K562 (cell line): ENCODE measurements around the gene WDR62. TPM values are rescaled to one million over a fixed set of nuclear protein-coding genes. Genes with fewer than 3 reads are reported as not detected.
A peak's percentile ranks its signal among the peaks of the same experiment; 100 is the strongest.

ENCODE experiments used
- BRF1 ChIP-seq: IDR thresholded peaks from 3 replicates; pipeline ENCODE4 v1.6.1; 2011; ENCODE audit warnings: borderline replicate concordance, mild to moderate bottlenecking; ENCODE audit not compliant: insufficient read length; ENCODE audit errors: extremely low read depth
- ERF ChIP-seq: fragments of 450-650 bp; formaldehyde crosslinking; IDR thresholded peaks from 2 replicates; pipeline ENCODE4 v1.4.0; 2020; ENCODE audit warnings: mild to moderate bottlenecking, mixed read lengths
- GTF2B ChIP-seq: IDR thresholded peaks from 2 replicates; pipeline ENCODE4 v1.6.1; 2011; ENCODE audit not compliant: insufficient read length; ENCODE audit errors: extremely low read depth
- L3MBTL2 ChIP-seq: fragments of 450-650 bp; IDR thresholded peaks from 2 replicates; pipeline ENCODE4 v1.6.1; 2016; ENCODE audit warnings: mild to moderate bottlenecking, moderate library complexity
- LCOR ChIP-seq: sonication (generic); formaldehyde crosslinking; IDR thresholded peaks from 2 replicates; pipeline ENCODE4 v1.8.0; 2022; ENCODE audit warnings: mild to moderate bottlenecking, missing genetic modification reagents
- MYBL2 ChIP-seq, 2 experiments: fragments of 450-650 bp in 1 of 2; sonication (generic) in 1 of 2; formaldehyde crosslinking in 1 of 2; IDR thresholded peaks; 2 replicates each; pipeline versions ENCODE4 v1.6.1 to v1.8.1; 2017 to 2022; ENCODE audit warnings: borderline replicate concordance in 1 of 2, inconsistent platforms in 1 of 2, low read depth in 1 of 2, mild to moderate bottlenecking in 1 of 2, missing genetic modification reagents in 1 of 2, moderate library complexity in 1 of 2
- NUFIP1 ChIP-seq: fragments of 450-650 bp; IDR thresholded peaks from 2 replicates; pipeline ENCODE4 v1.6.1; 2018; ENCODE audit not compliant: partially characterized antibody
- PHB ChIP-seq: fragments of 250-450 bp; sonication (Bioruptor Pico); IDR thresholded peaks from 2 replicates; pipeline ENCODE4 v1.5.0; 2021
- POLR2AphosphoS2 ChIP-seq: IDR thresholded peaks from 2 replicates; pipeline ENCODE4 v1.6.1; 2012; ENCODE audit warnings: low read length, improper control_type of control experiment
- PTTG1 ChIP-seq: fragments of 450-650 bp; IDR thresholded peaks from 2 replicates; pipeline ENCODE4 v1.6.1; 2016; ENCODE audit warnings: low read depth, mild to moderate bottlenecking, missing genetic modification characterization, missing compliant biosample characterization
- RCOR1 ChIP-seq, 2 experiments: IDR thresholded peaks; 2 replicates each; pipeline ENCODE4 v1.6.1; 2012; ENCODE audit warnings: low read depth in 2 of 2, low read length in 2 of 2, borderline replicate concordance in 1 of 2, improper control_type of control experiment in 1 of 2
- RNF219 ChIP-seq: fragments of 250-450 bp; sonication (Bioruptor Pico); IDR thresholded peaks from 2 replicates; pipeline ENCODE4 v1.5.0; 2022; ENCODE audit warnings: mild to moderate bottlenecking
- SIN3B ChIP-seq: fragments of 450-650 bp; IDR thresholded peaks from 2 replicates; pipeline ENCODE4 v1.6.1; 2017; ENCODE audit warnings: low read depth, mild to moderate bottlenecking, moderate library complexity
- SIRT6 ChIP-seq: IDR thresholded peaks from one replicate; pipeline ENCODE4 v1.6.1; 2012; ENCODE audit warnings: low read depth, mild to moderate bottlenecking, control low read depth, inconsistent platforms, low read length, moderate library complexity
- TEAD1 ChIP-seq, 2 experiments: fragments of 450-650 bp in 1 of 2; sonication (generic) in 1 of 2; formaldehyde crosslinking; IDR thresholded peaks; 2 replicates each; pipeline versions ENCODE4 v1.4.0 to v1.8.0; 2020 to 2022; ENCODE audit warnings: mild to moderate bottlenecking in 2 of 2, missing genetic modification reagents in 1 of 2
- ZNF583 ChIP-seq: fragments of 250-450 bp; sonication (Bioruptor Pico); IDR thresholded peaks from 2 replicates; pipeline ENCODE4 v1.4.0; 2020
- ZNF740 ChIP-seq, 3 experiments: fragments of 200-800 bp in 1 of 3; sonication (Bioruptor generic) in 1 of 3; sonication (generic) in 1 of 3; formaldehyde crosslinking in 1 of 3; IDR thresholded peaks; 2 replicates each; pipeline versions ENCODE4 v1.6.1 to v1.8.0; 2016 to 2022; ENCODE audit warnings: mild to moderate bottlenecking in 2 of 3, missing compliant biosample characterization in 2 of 3, missing genetic modification characterization in 2 of 3, missing genetic modification reagents in 1 of 3
- polyA plus RNA-seq, 8 experiments: library from polyadenylated mRNA; depleted of rRNA in 4 of 8; stranded (reverse) in 5 of 8; unstranded in 3 of 8; fragments of >200 nt; fragmentation: Nextera tagmentation in 2 of 8; fragmentation: Illumina TruSeq in 1 of 8; extraction: Ambion mirVana in 2 of 8; extraction: Trizol in 1 of 8; gene quantifications; 2 replicates each; pipeline versions ENCODE4 v1.2.1 to v1.2.3, GENCODE V29; 2011 to 2014; ENCODE audit warnings: inconsistent platforms in 1 of 8, missing spikeins in 1 of 8
- total RNA-seq, 7 experiments: library from RNA; depleted of rRNA in 6 of 7; stranded (reverse); fragments of >200 nt in 6 of 7; fragmentation: Illumina TruSeq in 2 of 7; extraction: Trizol in 2 of 7; gene quantifications; 2 replicates each; pipeline versions ENCODE4 v1.2.1 to v1.2.3, GENCODE V29; 2011 to 2021; ENCODE audit warnings: low replicate concordance in 1 of 7
- TF ChIP-seq, protein P1 (sequence below): fragments of 450-650 bp; IDR thresholded peaks from 2 replicates; pipeline ENCODE4 v1.6.1; 2016; ENCODE audit warnings: missing biosample characterization, missing genetic modification characterization

The WDR62 gene
- total and polyA plus RNA-seq, 9 of the 15 experiments (the other 6 are each of a cell fraction or from before 2014, with no cell fraction given) = 0.35 to 32.8 (median 14.4) TPM

- TF ChIP-seq RNF219 (CRISPR knock-in tag) (no peak), BRF1 (no peak), PTTG1 (tag) (no peak), MYBL2 (IDR thresholded peaks at IDR 0.05; ENCODE audit: low read depth) (peak; percentile 97), MYBL2 (CRISPR knock-in tag; IDR thresholded peaks at IDR 0.05; ENCODE audit: borderline replicate concordance) (no peak), PHB (no peak), LCOR (CRISPR knock-in tag) (no peak), POLR2AphosphoS2 (no peak; the same call in 1 of the 2 replicates), NUFIP1 (no peak), SIN3B (peak; percentile 71), SIRT6 (no peak), ERF (CRISPR knock-in tag) (no peak), TEAD1 (CRISPR knock-in tag; IDR thresholded peaks at IDR 0.05) (no peak), L3MBTL2 (peak; percentile 73), RCOR1 (IDR thresholded peaks at IDR 0.05; ENCODE audit: borderline replicate concordance in 1 of 2, low read depth in 2 of 2, low read length in 2 of 2) (no peak; a peak in 1 of 4 replicates), ZNF740 (CRISPR knock-in tag; IDR thresholded peaks at IDR 0.05) (no peak), ZNF740 (tag; IDR thresholded peaks at IDR 0.05) (no peak), ZNF583 (peak; percentile 71; the same call in 1 of the 2 replicates), GTF2B (no peak)
- TF ChIP-seq, protein P1, sequence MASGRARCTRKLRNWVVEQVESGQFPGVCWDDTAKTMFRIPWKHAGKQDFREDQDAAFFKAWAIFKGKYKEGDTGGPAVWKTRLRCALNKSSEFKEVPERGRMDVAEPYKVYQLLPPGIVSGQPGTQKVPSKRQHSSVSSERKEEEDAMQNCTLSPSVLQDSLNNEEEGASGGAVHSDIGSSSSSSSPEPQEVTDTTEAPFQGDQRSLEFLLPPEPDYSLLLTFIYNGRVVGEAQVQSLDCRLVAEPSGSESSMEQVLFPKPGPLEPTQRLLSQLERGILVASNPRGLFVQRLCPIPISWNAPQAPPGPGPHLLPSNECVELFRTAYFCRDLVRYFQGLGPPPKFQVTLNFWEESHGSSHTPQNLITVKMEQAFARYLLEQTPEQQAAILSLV (tag) = no peak
These were observed at the start of gene WDR62 (continued) for GRCh38 chr19:36054733-36055686.
